Osteocyte (in vitro differentiated cells): ENCODE measurements around the gene TMBIM4. TPM values are rescaled to one million over a fixed set of nuclear protein-coding genes. Genes with fewer than 3 reads are reported as not detected.

Source experiments
- DNase-seq: peaks from one replicate; pipeline ENCODE4 v3.0.0; 2021; ENCODE audit warnings: mixed read lengths; ENCODE audit not compliant: unreplicated experiment; ENCODE audit errors: extremely low spot score
- H3K27ac Mint-ChIP-seq: one replicate; pipeline ENCODE4 v1.8.0; 2021; ENCODE audit warnings: mild to moderate bottlenecking, mixed read lengths; ENCODE audit not compliant: unreplicated experiment
- H3K27me3 Mint-ChIP-seq: one replicate; pipeline ENCODE4 v1.8.0; 2021; ENCODE audit warnings: mixed read lengths; ENCODE audit not compliant: unreplicated experiment
- H3K36me3 Mint-ChIP-seq: one replicate; pipeline ENCODE4 v1.8.0; 2021; ENCODE audit warnings: mixed read lengths; ENCODE audit not compliant: unreplicated experiment
- H3K4me1 Mint-ChIP-seq: one replicate; pipeline ENCODE4 v1.8.0; 2021; ENCODE audit warnings: mixed read lengths; ENCODE audit not compliant: unreplicated experiment
- H3K4me3 Mint-ChIP-seq: one replicate; pipeline ENCODE4 v1.8.0; 2021; ENCODE audit warnings: mild to moderate bottlenecking, moderate library complexity, mixed read lengths; ENCODE audit not compliant: unreplicated experiment
- H3K9me3 Mint-ChIP-seq: one replicate; pipeline ENCODE4 v1.8.0; 2021; ENCODE audit warnings: mixed read lengths; ENCODE audit not compliant: unreplicated experiment
- CTCF ChIP-seq: fragments of 200-600 bp; sonication (generic); IDR thresholded peaks from 2 replicates; pipeline ENCODE4 v1.5.0; 2021; ENCODE audit warnings: antibody characterized with exemption, mild to moderate bottlenecking, moderate library complexity
- total RNA-seq: library from RNA; stranded (reverse); gene quantifications from 2 replicates; pipeline ENCODE4 v1.2.1, GENCODE V29; 2021

The TMBIM4 gene
- total RNA-seq, 1 donor from 2014 or later: 51.2 TPM

- no peak for DNase-seq
- Mint-ChIP-seq H3K36me3 (peaks cover 19% of the 10 kb centered on the region), H3K9me3 (no peaks in the 10 kb centered on the region)
Measured at GRCh38 chr12:66119229-66119869, 50.4 kb downstream of the TMBIM4 start.

GRCh38 chr12:66118240-66118891 lies 51.4 kb downstream of the TMBIM4 start:
- H3K4me1 Mint-ChIP-seq: no peaks in the 10 kb centered on the region
- H3K27ac Mint-ChIP-seq: no peak overlapping the region
- H3K36me3 Mint-ChIP-seq: peaks cover 10% of the 10 kb centered on the region
- TF ChIP-seq CTCF: no peak
- H3K9me3 Mint-ChIP-seq: no peaks in the 10 kb centered on the region
- DNase-seq: no peak
- H3K27me3 Mint-ChIP-seq: no peaks in the 10 kb centered on the region
- H3K4me3 Mint-ChIP-seq: no peak overlapping the region

More at GRCh38 chr12:66119229-66119869, 50.4 kb downstream of the TMBIM4 start:
- H3K27ac Mint-ChIP-seq: no peak overlapping the region
- no peaks in the 10 kb centered on the region for H3K4me1 Mint-ChIP-seq
- H3K4me3 Mint-ChIP-seq: no peak overlapping the region
- no peak for TF ChIP-seq CTCF
- H3K27me3 Mint-ChIP-seq: no peaks in the 10 kb centered on the region

GRCh38 chr12:66117242-66117641 lies 52.6 kb downstream of the TMBIM4 start:
- no peak for TF ChIP-seq CTCF
- no peaks in the 10 kb centered on the region for H3K4me1 Mint-ChIP-seq
- H3K36me3 Mint-ChIP-seq: peaks cover 4% of the 10 kb centered on the region
- no peaks in the 10 kb centered on the region for H3K9me3 Mint-ChIP-seq
- no peak for DNase-seq
- H3K27ac Mint-ChIP-seq: no peak overlapping the region
- no peak overlapping the region for H3K4me3 Mint-ChIP-seq
- H3K27me3 Mint-ChIP-seq: no peaks in the 10 kb centered on the region

GRCh38 chr12:66115071-66115600 lies 54.7 kb downstream of the TMBIM4 start:
- no peak for DNase-seq
- Mint-ChIP-seq H3K36me3 (no peaks in the 10 kb centered on the region), H3K9me3 (no peaks in the 10 kb centered on the region), H3K27ac (no peak overlapping the region), H3K27me3 (no peaks in the 10 kb centered on the region), H3K4me1 (no peaks in the 10 kb centered on the region), H3K4me3 (no peak overlapping the region)
- TF ChIP-seq CTCF: no peak

GRCh38 chr12:66113471-66113870 lies 56.3 kb downstream of the TMBIM4 start:
- H3K4me3 Mint-ChIP-seq: no peak overlapping the region
- DNase-seq: no peak
- H3K27ac Mint-ChIP-seq: no peak overlapping the region
- no peak for TF ChIP-seq CTCF
- H3K27me3 Mint-ChIP-seq: no peaks in the 10 kb centered on the region
- no peaks in the 10 kb centered on the region for H3K4me1 Mint-ChIP-seq
- no peaks in the 10 kb centered on the region for H3K36me3 Mint-ChIP-seq
- H3K9me3 Mint-ChIP-seq: no peaks in the 10 kb centered on the region
